Measurements from ENCODE around the gene GUK1. TPM values are rescaled to one million over a fixed set of nuclear protein-coding genes. Genes with fewer than 3 reads are reported as not detected.
A peak's percentile ranks its signal among the peaks of the same experiment; 100 is the strongest.

GUK1 gene
- total RNA-seq, 2 donors from 2014 or later, result 178 to 221 TPM

DNA sequence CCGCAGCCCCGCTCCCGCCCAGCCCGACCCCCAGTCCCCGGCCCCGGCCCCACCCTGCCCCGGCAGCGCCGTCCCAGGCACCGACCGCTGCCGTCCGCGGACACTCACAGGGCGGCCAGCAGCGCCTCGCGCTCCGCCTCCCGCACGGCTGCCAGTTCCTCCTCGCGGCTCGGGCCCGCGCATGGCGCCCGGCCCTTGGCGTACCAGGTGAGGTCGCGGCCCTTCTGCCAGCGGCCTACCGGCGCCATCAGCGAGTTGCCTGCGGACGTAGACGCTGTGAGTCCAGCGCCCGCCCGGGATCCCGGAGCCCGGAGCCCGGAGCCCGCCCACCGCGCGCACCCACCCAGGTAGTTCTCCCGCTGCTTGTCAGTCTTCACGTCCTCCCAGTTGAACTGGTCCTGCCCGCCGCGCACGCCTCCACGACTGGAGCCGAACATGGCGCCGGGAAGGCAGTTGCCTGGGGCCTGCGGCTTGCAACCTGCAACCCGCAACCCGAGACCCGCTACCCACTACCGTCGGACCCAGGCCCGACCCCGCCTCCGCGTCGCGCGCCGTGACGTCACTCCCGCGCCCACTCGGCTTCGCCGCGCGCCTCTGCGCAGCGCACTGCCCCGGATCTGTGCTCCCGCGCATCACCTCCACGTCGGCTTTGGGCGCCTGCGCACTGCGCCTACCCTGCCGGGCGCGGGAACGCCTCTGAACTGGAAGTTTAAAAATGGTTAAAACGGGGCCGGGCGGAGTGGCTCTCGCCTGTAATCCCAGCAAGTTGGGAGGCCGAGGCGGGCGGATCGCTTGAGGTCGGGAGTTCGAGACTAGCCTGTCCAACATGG lies 37.1 kb upstream of the GUK1 start, which contains the start of gene C1orf35:
Gene C1orf35 (minus strand): TSS at position 535 of the 830 bp plus-strand sequence. CDS start 98 bp downstream, at position 437.
- Histone ChIP-seq H3K36me3 (peaks cover 13% of the 10 kb centered on the region), H3K4me1 (peaks cover 14% of the 10 kb centered on the region), H3K9ac (ENCODE audit: low read depth in 2 of 2, low read length in 2 of 2) (peak within 1 kb of the TSS; percentile 78 to 84), H3K27ac (peak within 1 kb of the TSS; percentile 96), H3K4me3 (peak within 1 kb of the TSS; percentile 90), H3K9me3 (no peaks in the 10 kb centered on the region), H3K27me3 (no peaks in the 10 kb centered on the region)
- intact Hi-C loops (cut with DNase I), result no loop called here
- peak; percentile 96 for DNase-seq
- TF ChIP-seq, protein P1, sequence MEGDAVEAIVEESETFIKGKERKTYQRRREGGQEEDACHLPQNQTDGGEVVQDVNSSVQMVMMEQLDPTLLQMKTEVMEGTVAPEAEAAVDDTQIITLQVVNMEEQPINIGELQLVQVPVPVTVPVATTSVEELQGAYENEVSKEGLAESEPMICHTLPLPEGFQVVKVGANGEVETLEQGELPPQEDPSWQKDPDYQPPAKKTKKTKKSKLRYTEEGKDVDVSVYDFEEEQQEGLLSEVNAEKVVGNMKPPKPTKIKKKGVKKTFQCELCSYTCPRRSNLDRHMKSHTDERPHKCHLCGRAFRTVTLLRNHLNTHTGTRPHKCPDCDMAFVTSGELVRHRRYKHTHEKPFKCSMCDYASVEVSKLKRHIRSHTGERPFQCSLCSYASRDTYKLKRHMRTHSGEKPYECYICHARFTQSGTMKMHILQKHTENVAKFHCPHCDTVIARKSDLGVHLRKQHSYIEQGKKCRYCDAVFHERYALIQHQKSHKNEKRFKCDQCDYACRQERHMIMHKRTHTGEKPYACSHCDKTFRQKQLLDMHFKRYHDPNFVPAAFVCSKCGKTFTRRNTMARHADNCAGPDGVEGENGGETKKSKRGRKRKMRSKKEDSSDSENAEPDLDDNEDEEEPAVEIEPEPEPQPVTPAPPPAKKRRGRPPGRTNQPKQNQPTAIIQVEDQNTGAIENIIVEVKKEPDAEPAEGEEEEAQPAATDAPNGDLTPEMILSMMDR (IDR thresholded peaks at IDR 0.05), result no peak

DNA sequence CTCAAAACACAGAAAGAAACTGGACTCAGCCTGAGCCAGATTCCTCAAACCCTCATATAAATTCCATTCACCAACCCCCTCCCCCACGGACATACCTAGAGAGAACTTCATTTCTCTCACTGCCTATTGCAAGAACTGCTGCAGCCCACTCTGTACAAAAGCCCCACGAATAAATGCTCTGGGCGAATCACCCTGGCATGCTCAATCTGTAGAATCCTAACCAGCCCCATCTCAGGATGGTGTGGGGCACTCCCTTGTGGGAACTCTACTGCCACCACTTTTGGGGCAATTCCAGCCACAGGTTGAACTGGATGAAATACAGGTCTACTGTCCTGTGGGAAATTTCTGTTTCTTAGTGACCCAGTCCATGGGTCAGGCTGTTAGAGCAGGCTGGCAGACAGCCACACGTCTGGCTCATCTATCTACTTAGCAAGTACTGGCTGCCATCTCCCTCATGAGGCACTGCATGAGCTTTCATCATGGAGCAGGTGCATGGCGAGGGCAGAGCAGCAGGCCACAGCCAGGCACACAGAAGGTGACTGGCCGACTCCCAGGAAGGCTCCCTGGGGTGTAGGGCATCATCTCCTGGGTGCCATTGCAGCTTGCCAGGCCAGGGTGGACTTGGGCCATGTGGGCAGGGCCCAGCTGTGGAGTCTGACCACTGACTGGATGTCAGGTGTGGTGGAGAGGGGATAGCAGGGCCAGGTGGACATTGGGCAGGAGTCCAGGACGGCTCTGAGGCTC lies 35.4 kb upstream of the GUK1 start:
- H3K27me3 ChIP-seq, result no peaks in the 10 kb centered on the region
- H3K27ac ChIP-seq, result no peak overlapping the region
- peaks cover 21% of the 10 kb centered on the region for H3K4me1 ChIP-seq
- no peaks in the 10 kb centered on the region for H3K36me3 ChIP-seq
- no peaks in the 10 kb centered on the region for H3K9me3 ChIP-seq
- H3K4me3 ChIP-seq, result no peak overlapping the region
- intact Hi-C loops (cut with DNase I), result no loop called here
- no peak overlapping the region for H3K9ac ChIP-seq (ENCODE audit: low read depth in 2 of 2, low read length in 2 of 2)
- TF ChIP-seq, protein P1 (IDR thresholded peaks at IDR 0.05), result no peak
- no peak for DNase-seq

DNA sequence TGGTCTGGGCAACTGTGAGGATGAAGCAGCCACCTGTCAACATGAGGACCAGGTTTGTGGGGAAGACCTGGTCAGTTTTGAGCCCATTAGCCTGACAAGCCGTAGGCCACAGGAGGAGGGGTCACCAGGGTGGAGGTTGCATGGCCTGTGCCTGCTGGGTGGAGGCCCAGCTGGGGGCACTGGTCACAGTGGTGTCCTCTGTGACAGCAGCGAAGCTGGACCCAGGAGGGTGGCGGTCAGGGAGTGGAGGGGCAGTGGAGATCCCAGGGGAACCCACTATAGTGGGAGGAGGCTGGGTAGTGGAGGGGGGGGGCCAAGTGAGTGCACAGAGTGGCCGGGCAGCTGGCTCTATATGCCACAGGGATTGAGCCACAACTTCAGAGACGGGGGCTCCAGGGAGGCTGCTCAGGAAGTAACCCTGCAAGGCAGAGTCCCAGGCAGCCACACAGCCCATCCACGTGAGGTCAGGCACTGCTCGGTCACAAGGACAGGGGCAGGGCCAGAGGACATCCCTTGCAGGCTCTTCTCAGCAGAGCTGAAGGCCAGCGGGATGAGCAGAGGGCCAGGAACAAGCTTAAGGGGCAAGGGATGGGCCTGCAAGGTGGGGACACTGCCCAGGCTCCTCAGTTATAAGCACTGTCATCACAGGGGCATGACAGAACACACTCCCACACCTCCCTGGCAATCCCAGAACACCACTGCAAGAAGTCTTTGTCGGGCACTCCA lies 34.6 kb upstream of the GUK1 start:
- Histone ChIP-seq H3K27me3 (no peaks in the 10 kb centered on the region), H3K4me1 (peaks cover 21% of the 10 kb centered on the region), H3K4me3 (no peak overlapping the region), H3K36me3 (no peaks in the 10 kb centered on the region), H3K27ac (no peak overlapping the region), H3K9me3 (no peaks in the 10 kb centered on the region), H3K9ac (ENCODE audit: low read depth in 2 of 2, low read length in 2 of 2) (no peak overlapping the region)
- no peak for DNase-seq
- TF ChIP-seq, protein P1 (IDR thresholded peaks at IDR 0.05), result no peak
- intact Hi-C loops (cut with DNase I), result no loop called here

DNA sequence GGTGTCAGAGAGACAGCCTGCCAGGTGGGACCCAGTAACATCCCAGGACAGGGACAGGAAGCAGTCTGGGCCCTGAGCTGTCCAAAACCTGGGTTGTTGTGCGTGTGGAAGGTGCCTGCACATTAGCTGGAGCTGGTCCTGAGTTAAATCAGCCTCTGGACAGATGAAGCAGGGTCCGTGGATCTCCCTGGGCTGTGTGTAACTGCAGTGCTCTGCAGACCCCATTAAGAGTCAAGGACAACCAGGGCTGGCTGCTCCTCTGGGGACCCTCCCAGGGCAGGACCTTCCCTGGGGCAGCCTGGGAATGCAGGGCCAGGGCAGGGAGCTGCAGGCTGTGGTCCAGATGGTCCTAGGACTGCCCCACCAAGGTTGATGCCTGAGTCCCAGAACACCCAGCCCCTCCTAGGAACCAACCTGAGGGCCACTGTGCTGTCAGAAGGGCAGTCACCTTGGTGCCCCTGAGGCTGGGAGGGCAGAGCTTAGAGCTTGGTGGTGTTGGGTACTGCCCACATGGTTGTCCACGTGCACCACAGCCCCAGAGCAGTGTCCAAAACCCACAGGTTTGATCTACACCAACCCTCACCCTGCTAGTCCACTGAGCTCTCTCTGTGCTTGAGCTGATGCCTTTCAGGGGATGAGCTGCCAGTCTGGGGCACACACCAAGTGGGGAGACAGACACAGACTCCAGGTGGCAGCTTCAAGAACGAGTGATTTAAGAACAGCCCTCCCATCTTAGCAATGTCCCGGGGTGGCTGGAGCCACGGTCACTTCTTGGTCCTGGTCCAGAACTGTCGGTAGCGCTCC lies 33.9 kb upstream of the GUK1 start:
- Histone ChIP-seq H3K9ac (ENCODE audit: low read depth in 2 of 2, low read length in 2 of 2) (no peak overlapping the region), H3K27me3 (no peaks in the 10 kb centered on the region), H3K4me1 (peaks cover 18% of the 10 kb centered on the region), H3K36me3 (no peaks in the 10 kb centered on the region), H3K4me3 (no peak overlapping the region), H3K27ac (no peak overlapping the region), H3K9me3 (no peaks in the 10 kb centered on the region)
- TF ChIP-seq, protein P1 (IDR thresholded peaks at IDR 0.05), result no peak
- intact Hi-C loops (cut with DNase I), result no loop called here
- DNase-seq, result no peak

DNA sequence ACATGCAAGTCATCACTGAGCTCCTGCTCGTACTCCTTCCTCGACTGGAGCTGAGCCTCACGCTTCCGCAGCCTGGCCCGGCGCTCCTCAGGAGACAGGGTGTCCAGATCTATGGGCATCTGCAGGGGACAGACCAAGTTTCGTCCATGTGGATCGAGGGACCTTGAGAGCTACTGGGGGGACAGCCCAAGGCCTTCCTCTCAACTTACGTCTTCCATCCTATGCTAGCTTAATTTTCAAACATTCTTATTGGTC lies 33.4 kb upstream of the GUK1 start:
- Histone ChIP-seq H3K36me3 (no peaks in the 10 kb centered on the region), H3K4me1 (peaks cover 13% of the 10 kb centered on the region), H3K27me3 (no peaks in the 10 kb centered on the region), H3K9ac (ENCODE audit: low read depth in 2 of 2, low read length in 2 of 2) (no peak overlapping the region), H3K4me3 (no peak overlapping the region), H3K9me3 (no peaks in the 10 kb centered on the region), H3K27ac (no peak overlapping the region)
- TF ChIP-seq, protein P1 (IDR thresholded peaks at IDR 0.05), result no peak
- intact Hi-C loops (cut with DNase I), result no loop called here
- DNase-seq, result no peak

Data from colonic mucosa (tissue), 4 donors.